GM18508 (cell line): Measurements from ENCODE around the gene GMDS.

Source experiments
- ATAC-seq: cut with Tn5 transposase; IDR thresholded peaks from one replicate; pipeline ENCODE4 v1.9.1; 2021; ENCODE audit warnings: moderate number of reproducible peaks; ENCODE audit not compliant: insufficient read depth, unreplicated experiment

GMDS gene

DNA sequence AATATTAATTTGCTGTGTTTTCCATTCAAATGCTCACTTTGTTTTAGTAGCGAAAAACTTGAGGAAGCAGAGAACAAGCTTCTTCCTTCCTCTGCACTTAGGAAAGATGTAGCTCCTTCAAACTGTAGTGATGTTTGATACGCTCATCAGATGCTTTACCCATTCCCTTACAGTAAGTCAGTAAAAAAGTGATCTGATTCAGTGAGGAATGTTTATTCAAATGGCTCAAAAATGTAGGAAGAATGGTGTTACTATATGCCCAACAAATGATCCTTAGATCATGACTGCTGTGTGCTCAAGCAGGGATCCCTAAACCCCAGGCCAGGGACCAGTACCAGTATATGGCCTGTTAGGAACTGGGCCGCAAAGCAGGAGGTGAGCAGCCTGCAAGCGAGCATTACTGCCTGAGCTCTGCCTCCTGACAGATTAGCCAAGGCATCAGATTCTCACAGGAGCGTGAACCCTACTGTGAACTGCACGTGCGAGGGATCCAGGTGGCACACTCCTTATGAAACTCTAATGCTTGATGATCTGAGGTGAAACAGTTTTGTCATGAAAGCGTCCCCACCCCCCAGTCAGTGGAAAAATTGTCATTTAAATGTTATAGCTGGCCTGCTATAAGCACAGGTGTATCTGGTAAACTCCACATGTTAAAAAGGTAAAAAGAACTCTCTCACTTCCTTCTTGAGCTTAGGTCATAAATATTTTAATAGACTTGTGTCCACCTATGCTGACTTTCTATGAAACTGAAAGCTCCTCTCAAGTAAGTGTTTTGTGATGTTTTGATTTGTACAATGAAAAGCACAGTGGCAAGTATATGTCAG is 448.5 kb downstream of the GMDS start:
- peak; percentile 69 for ATAC-seq

DNA sequence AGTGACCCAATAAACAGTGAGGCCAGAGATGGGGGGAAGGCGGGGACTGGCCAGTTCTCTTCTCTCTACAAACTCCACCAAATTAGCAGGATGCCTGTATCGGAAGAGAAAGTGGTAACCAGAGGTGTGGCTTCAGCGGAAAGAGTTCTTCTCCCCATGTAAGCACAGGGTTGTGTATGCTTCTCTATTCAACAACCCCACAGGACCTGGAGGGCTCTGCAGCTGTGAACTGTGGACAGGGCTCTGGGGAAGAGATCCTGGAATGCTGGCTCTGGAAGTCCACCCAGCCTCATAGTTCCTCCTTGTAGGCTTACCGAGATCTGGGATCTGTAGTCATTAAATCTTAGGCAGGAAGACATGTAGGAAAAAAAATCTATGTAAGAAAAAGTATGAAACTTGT is 449.5 kb downstream of the GMDS start:
- no peak for ATAC-seq

DNA sequence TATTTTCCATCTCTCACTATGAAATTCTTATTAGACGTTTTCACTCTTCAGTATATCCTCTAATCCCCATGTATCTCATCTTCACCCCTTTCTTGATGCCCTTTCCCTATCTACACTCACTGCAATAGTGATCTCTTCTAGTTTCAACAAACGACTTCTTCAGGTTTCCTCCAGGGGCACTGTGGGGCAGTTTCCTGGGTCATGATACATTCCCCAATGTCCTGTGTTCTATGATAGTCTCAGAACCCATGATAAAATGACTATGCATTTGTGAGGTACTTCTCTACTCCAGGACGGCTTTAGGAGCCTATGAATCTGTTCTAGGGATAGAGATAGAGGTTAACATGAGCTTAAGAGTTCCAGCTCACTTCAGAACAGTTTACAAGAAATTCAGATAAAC is 452.4 kb downstream of the GMDS start:
- ATAC-seq: no peak

DNA sequence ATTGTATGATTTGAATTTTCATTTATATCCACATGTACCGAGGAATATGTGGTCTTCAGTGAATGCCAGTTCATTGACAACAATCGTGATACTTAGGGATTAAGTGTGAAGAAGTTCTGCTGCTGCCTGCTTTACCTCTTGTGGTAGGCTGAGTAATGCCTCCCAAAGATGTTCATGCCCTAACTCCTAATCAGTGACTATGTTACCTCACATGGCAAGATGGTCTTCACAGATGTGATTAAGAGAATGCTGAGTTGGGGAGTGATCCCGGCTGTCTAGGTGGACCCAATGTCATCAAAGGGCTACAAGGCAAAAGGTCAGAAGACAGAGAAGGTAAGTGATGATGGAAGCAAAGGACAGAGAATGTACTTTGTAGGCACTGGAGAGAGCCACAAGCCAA is 454.7 kb downstream of the GMDS start:
- no peak for ATAC-seq

DNA sequence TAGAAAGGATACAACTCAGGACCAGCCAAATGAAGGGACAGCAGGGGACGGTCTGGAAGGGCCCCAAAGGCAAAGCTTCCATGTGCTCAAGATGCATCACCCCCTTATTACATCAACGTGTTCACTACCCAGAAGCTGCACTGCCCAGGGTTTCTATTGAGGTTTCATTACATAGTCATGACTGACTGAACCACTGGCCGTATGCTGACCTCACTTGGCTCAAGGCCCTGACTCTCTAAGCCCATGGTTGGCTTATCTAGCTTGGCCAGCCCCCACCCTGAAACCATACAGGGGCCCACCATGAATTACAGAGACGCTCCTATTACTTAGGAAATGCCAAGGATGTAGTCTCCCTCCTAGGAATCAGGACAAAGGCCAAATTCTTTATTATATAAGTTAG is 456.3 kb downstream of the GMDS start:
- no peak for ATAC-seq

DNA sequence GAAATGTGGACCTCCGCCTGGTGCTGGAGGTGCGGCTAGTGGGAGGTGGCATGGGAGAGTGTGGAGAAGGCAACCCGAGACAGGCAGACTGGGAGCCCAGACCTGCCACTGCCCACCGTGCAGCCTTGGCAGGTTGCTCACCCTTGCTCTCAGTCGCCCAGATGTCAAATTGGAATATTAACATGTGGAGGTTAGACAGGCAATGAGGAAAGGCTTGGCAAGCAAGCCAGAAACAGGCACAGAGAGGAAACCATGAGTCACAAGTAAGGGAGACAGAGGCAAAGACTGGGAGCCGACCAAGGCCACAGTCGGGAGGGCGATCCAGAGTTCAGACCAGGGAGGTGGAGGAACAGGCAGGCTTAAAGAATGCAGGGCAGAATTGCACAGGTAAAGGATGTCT is 457.5 kb downstream of the GMDS start:
- ATAC-seq: no peak

DNA sequence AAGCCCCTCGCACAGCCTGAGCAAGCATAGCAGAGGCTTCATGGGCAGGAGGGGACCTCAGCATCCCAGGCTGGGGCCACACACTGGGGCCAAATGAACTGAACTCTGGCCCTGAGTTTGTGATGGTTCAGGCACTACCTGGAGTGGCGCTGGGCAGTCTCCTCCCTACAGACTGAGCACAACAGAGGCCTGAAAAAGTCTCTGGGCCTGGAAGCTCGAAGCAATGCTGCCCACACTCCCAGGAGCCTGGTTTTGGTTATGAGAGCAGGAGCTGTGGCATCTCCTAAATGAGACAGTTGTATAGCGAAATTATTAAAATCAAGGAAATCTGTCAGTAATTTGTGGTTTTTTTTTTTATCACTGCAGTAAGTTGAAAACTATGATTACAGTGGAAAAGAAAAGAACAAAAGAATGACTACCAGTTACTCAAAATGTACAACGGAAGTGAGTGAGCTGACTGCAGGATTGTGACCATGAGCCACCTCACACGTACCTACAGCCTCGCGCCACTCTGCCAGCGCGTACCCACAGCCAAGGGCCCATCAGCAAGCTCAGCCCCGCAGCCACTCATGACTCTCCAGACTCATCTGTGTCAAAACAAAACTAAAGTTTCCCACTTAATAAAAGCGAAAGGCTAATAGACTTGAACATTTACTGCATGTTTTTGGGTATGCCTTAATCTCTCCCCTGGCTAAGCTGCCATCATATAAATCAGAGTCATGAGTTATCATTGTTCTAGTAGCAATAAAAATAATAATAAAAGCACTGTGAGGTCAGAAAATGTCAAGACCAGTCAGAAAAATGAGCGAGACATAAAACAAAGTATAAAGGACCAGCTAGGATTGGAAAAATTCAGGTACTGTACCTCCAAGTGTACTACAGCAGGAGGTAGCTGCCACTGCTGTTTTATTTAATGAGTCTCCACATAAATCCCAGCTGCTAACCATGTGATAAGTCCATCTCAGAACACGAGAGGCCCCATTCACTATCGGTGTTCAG is 458.7 kb downstream of the GMDS start:
- no peak for ATAC-seq

DNA sequence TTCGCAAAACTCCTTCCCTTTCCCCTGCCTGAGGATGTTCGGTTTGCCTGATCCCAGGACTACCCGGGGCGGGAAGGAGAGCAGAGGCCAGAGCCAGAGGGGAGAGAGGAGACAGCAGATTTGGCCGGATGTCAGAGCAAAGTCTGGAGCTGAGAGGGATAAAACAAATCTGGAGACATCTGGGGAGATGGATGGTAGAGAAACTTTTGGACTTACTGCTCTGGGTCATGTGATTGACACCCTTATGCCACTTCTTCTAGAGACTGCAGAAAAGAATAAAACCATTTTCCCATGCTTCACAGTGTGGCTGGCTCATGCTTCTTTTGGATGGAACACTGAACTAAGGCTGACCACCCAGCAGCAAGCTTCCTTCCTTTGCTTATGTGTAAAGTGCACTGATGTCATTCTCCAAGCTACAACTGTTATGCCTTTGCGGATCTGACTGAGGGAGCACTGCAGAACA is 461.0 kb downstream of the GMDS start:
- ATAC-seq: no peak

DNA sequence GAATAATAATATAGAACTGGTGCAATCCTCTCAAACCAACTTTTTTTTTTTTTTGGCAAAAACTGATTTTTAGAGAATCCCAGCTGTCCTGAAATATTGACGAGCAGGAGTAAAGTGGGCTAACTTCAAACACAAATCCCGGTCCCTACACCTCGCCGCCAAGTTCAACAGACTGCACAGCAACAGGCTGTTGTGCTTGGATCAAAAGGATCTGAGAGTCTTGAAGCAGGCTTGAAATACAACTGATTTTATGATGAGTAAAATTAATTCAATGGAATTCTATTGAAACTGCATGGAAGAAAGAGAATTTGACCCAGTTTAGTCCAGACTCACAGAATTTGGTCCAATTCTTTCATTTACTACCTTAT is 463.6 kb downstream of the GMDS start:
- no peak for ATAC-seq

DNA sequence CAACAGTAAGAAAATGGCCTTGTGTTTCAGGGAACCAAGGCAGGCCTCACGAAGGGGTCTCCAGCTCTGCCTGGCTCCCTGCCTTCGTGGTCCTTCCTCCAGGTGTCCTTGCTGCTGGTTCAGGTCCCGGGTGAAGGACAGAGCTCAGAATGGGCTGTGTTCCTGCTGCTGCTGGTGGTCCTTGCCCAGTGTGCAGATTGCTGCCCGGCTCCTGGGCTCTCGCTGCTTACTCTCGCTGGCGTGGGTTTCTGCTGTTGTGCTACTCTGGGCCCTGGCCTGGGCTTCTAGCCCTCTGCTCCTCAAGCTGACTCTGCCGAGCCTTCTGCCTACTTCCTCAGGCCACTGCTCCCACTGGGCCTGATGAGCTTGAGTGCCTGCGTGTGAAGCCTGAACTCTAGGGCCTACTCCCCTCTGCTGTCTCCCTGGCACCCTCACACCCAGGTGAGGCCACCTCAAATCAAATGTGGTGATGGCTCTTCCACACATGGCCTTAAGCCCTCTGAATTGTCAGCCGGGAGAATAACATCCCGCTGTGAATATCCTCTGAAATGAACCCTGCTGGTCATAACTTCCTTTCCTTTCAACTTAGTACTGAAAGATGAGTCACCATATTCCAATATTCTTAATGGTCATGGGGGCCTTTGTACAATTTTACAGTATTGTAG is 464.1 kb downstream of the GMDS start:
- no peak for ATAC-seq

DNA sequence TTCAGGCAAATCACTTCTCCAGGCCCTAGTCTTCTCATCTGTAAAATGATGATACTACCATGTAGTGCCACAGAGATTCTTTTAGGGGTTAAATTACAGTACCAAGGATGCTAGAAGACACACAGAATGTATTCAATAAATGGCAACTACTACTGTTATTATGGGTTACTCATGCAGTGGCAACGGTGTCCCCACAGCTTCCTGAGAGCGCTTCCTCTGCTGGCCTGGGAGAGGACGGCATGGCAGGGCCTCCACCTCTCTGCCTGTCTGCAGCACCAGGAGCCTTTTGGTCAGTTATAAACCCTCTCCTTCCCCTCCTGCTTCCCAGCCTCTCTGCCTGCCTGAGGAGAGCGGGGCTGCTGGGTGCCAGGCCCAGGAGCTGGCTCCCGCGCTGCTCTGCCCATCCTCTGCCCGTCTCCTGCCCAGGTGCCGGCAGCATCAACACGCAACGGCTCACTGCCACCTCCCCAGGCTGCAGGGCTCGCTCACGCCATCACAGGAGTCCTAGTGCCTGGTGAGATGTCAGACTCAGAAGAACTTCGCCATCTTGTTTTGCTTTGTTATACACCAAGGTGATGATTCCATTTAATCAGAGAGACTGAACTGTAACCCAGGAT is 465.0 kb downstream of the GMDS start:
- ATAC-seq: no peak

DNA sequence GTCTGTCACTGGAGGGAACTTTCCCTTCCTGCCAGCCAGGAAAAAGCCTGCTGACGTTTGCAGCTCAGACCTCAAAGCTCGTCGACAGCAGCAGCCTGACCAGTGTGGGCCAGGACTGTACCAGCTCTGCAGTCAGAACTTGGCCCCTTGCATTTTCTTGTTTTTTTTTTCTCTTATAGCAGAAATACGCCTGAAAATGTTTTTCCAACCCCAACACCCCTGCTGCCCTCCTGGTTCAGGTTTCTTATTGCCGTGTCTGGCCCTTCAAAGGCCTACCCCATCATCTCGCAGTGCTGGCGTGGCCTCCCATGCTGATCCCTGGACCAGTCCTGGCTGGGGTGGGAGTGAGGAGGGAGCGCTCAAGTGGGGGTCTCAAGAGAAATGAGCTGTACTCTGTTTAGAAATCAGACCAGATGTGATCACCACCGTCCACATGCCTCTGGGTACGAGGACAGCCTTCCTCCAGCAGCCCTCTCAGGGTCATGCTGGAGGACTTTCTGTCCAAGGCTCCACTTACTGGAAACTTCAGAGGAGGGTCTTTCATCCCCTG is 466.6 kb downstream of the GMDS start:
- no peak for ATAC-seq

DNA sequence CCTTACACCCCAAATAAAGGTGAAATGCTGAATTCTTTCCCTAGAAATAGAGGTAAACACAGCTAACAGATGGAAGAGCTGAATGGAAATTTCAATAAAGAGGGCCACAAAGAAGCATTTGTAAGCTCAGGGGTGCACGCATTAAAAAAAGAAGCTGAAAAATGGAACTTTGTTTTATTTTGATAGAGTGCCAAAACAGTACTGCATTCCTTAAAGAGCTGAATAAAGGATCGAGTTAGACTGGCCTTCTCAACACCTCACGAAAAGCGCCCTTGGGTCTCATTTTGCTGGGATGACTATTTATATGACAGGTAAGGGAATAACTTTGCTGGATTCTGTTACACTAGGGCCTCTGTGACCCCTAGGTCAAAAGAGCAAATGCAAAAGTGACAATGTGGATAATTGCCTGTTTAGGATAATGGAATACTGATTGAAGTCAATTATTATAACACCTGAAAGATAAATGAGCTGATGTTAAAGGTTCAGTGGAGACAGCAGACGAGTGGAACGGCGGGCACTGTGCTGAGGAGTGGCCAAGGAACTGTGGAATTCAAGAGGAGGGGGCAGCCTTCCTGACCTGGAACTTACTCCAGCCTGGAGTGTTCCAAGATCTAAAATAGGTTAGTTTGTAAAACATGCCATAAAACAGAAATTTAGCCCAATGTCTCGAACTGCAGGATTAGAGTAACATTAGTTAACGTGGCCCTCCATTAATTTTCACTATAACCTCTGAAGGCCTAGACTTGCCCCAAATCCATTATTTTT is 467.3 kb downstream of the GMDS start:
- no peak for ATAC-seq

DNA sequence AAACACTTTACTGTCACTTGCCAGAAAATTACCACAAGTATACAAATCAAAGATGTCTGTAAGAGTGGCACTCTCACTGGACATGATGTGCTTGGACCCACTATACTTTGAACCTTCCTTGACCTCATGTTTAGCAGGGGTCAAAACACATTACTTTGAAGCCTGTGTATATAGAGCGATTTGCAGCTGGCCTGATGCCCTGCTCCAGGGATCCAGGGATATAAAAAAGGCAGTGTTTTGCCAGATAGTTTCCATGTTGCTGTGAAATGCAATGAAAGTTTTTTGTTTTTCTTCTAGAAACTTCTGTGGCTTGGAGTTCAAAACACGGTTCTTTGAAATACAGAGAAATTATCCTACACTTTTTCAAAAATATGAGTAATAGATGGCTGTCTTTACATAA is 470.0 kb downstream of the GMDS start:
- no peak for ATAC-seq

DNA sequence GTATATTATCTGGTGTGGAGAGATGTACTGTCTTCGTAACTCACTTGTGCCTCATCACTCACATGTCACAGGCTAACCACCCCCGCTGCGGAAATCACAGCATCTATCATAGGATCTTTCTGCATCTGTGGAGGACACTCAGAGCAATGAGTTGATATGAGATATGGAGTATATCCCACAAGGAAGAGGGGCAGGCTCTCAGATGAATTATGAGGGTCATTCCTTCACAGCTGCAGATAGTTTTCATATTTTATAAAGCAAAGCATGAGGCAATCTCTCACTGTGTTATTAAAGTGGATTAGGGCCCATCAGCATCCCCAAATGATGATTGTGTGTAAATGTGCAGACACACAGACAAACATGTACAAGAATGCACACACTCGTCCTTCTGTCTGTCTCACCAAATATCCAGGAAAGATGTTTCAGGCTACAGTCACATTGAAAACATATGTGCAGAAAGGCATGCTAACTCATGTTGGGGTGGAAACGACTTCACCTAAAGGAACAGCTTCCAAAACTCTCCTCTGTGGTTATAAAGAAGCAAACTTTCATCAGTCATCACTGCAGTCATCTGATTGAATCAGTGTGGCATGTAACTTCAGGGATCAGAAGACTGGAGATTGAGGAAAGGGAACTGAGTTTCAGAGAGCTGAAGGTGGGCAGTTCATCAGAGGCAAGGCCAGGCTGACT is 471.0 kb downstream of the GMDS start:
- no peak for ATAC-seq

DNA sequence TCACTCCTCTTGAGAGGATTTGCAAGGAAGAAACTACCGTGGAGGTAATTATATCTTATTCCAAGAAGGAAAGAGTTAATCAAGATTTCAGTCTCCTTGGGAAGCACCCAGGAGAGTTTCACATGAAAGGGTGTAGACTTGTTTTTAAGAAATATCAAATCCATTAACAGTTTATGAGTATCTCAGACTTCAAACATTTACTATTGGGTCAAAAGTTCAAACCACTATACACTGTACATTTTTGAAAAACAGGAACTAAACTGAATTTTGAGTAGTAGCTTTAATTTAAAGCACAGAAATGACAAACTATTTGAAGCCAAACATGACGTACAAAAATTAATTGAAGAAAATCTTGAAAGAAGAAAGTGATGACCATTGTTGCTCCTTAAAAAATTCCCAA is 471.7 kb downstream of the GMDS start:
- ATAC-seq: no peak

DNA sequence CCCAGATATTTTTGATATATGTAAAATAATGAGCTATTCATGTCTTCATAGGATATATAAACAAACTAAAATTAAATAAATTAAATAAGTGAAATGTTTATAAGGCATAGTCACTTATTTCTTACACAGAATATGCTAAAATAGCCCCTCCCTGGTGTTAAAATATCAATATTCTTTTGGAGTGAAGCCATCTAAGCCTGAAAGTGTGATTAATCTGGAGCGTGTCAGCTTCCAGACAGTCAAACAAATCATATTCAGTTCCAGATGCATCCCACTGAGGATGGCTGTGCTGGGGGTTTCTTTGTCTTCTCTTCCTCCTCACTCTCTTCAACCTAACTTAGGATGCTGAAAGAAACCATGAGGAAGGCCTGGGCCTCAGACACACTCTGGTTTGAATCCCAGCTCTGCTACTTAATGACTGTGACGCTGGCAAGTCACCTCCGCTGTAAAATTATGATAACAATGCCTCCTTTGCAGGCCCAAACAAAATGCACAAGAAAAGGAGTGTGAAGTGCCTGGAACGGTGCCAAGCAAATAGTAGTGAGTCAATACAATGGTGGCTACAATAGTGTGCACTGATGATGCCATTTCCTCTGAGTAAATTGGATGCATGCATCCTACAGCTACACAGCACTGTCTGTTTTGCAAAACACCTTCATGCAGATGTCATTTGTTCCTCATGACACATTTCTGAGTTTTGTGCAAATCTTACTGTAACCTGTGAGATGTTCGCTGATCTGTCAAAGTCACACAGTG is 474.3 kb downstream of the GMDS start:
- ATAC-seq: no peak

DNA sequence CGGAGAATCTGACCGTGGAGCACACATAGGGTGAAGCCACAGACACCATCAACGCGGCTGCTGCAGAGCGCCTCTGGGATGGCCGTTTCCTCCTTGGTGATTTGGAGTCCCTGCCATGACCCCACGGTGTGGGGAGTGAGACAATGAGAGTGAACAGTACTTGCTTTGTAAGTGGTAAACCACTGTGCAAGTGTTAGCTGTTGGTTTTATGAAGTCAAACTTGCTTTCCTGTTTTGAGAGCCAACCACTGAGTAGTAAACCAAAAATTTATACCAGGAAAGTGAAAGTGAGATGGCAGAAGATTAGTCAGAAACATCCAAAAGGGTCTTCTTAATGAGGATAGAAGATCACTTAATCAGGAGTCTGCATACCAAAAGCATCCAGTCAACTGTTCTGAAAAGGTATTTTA is 475.0 kb downstream of the GMDS start:
- ATAC-seq: no peak
